KMS-11 (cell line): ENCODE data around the gene RIPOR3.
A peak's percentile ranks its signal among the peaks of the same experiment; 100 is the strongest.

ENCODE experiments used
- H2AFZ ChIP-seq: fragments of 200-600 bp; sonication (generic); 2 replicates; pipeline ENCODE4 v1.6.1; 2016; ENCODE audit warnings: antibody characterized with exemption, mixed run types, low read depth
- H3K27ac ChIP-seq: fragments of 200-600 bp; sonication (generic); 2 replicates; pipeline ENCODE4 v1.6.1; 2016; ENCODE audit warnings: mild to moderate bottlenecking, mixed run types
- H3K27me3 ChIP-seq: fragments of 200-600 bp; sonication (generic); 2 replicates; pipeline ENCODE4 v1.6.1; 2017; ENCODE audit warnings: mild to moderate bottlenecking, low read depth, mixed run types, moderate library complexity; ENCODE audit not compliant: insufficient read depth
- H3K36me3 ChIP-seq: fragments of 200-600 bp; sonication (generic); 2 replicates; pipeline ENCODE4 v1.6.1; 2017; ENCODE audit warnings: mild to moderate bottlenecking, mixed run types; ENCODE audit not compliant: insufficient read depth
- H3K4me1 ChIP-seq: fragments of 200-600 bp; sonication (generic); 2 replicates; pipeline ENCODE4 v1.6.1; 2016; ENCODE audit warnings: mild to moderate bottlenecking, low read depth, mixed run types; ENCODE audit not compliant: poor library complexity, severe bottlenecking
- H3K4me2 ChIP-seq: fragments of 200-600 bp; sonication (generic); 2 replicates; pipeline ENCODE4 v1.7.0; 2016; ENCODE audit warnings: mild to moderate bottlenecking, mixed run types
- H3K4me3 ChIP-seq: fragments of 200-600 bp; sonication (generic); IDR thresholded peaks from 2 replicates; pipeline ENCODE4 v1.6.1; 2017; ENCODE audit warnings: low read depth, low read length, mixed read lengths; ENCODE audit not compliant: insufficient read depth
- H3K79me2 ChIP-seq: fragments of 200-600 bp; sonication (generic); 2 replicates; pipeline ENCODE4 v1.6.1; 2016; ENCODE audit warnings: low read depth, mixed run types; ENCODE audit not compliant: insufficient read depth
- H3K9ac ChIP-seq: fragments of 200-600 bp; sonication (generic); 2 replicates; pipeline ENCODE4 v1.6.1; 2016; ENCODE audit warnings: mild to moderate bottlenecking, mixed run types
- H4K20me1 ChIP-seq: fragments of 200-600 bp; sonication (generic); 2 replicates; pipeline ENCODE4 v1.6.1; 2016; ENCODE audit warnings: mild to moderate bottlenecking, mixed run types; ENCODE audit not compliant: insufficient read depth
- CTCF ChIP-seq: fragments of 200-600 bp; sonication (generic); conservative IDR thresholded peaks from 2 replicates; pipeline ENCODE4 v1.6.1; 2017; ENCODE audit warnings: low read depth, mild to moderate bottlenecking, antibody characterized with exemption, low read length, moderate library complexity, mixed read lengths

Gene RIPOR3

GRCh38 chr20:50728981-50729874 is 37.9 kb upstream of the RIPOR3 start:
- Histone ChIP-seq H2AFZ (peak overlapping the region; percentile 99; the same call in 1 of the 2 replicates), H3K36me3 (no peaks in the 10 kb centered on the region), H3K27ac (no peak overlapping the region), H3K4me1 (peaks cover 25% of the 10 kb centered on the region), H3K9ac (no peak overlapping the region), H3K4me2 (no peak overlapping the region), H4K20me1 (no peaks in the 10 kb centered on the region), H3K4me3 (no peak overlapping the region), H3K27me3 (no peaks in the 10 kb centered on the region), H3K79me2 (no peaks in the 10 kb centered on the region; the same call in 1 of the 2 replicates)
- TF ChIP-seq CTCF, result no peak

- Histone ChIP-seq H3K79me2 (no peaks in the 10 kb centered on the region; the same call in 1 of the 2 replicates), H3K4me2 (no peak overlapping the region), H2AFZ (no peak overlapping the region), H3K4me1 (peaks cover 21% of the 10 kb centered on the region), H3K27ac (no peak overlapping the region), H3K4me3 (no peak overlapping the region), H3K9ac (no peak overlapping the region), H3K36me3 (no peaks in the 10 kb centered on the region), H4K20me1 (no peaks in the 10 kb centered on the region), H3K27me3 (no peaks in the 10 kb centered on the region)
- no peak for TF ChIP-seq CTCF
Measured at GRCh38 chr20:50728486-50728980, 37.2 kb upstream of the RIPOR3 start.

GRCh38 chr20:50727792-50728485 is 36.6 kb upstream of the RIPOR3 start:
- no peaks in the 10 kb centered on the region for H3K36me3 ChIP-seq
- TF ChIP-seq CTCF, result no peak
- H3K4me3 ChIP-seq, result no peak overlapping the region
- no peaks in the 10 kb centered on the region; the same call in 1 of the 2 replicates for H3K79me2 ChIP-seq
- no peak overlapping the region for H3K27ac ChIP-seq
- no peaks in the 10 kb centered on the region for H3K27me3 ChIP-seq
- H3K4me1 ChIP-seq, result peaks cover 16% of the 10 kb centered on the region
- H2AFZ ChIP-seq, result no peak overlapping the region
- no peak overlapping the region for H3K4me2 ChIP-seq
- H3K9ac ChIP-seq, result no peak overlapping the region
- no peaks in the 10 kb centered on the region for H4K20me1 ChIP-seq

GRCh38 chr20:50726955-50727791 is 35.8 kb upstream of the RIPOR3 start:
- H3K79me2 ChIP-seq, result no peaks in the 10 kb centered on the region; the same call in 1 of the 2 replicates
- no peaks in the 10 kb centered on the region for H3K36me3 ChIP-seq
- H3K9ac ChIP-seq, result no peak overlapping the region
- H3K4me1 ChIP-seq, result peaks cover 8% of the 10 kb centered on the region
- no peak for TF ChIP-seq CTCF
- H2AFZ ChIP-seq, result no peak overlapping the region
- H4K20me1 ChIP-seq, result no peaks in the 10 kb centered on the region
- H3K27ac ChIP-seq, result no peak overlapping the region
- H3K27me3 ChIP-seq, result no peaks in the 10 kb centered on the region
- no peak overlapping the region for H3K4me3 ChIP-seq
- H3K4me2 ChIP-seq, result no peak overlapping the region
